Hepatocyte (in vitro differentiated cells): ENCODE results near the gene TMEM150B.

Experiments
- CTCF ChIP-seq: fragments of 200-600 bp; sonication (generic); IDR thresholded peaks from 2 replicates; pipeline ENCODE4 v1.5.1; 2016; ENCODE audit warnings: antibody characterized with exemption, mild to moderate bottlenecking; ENCODE audit not compliant: poor library complexity
- EZH2 ChIP-seq: fragments of 200-600 bp; sonication (generic); IDR thresholded peaks from 2 replicates; pipeline ENCODE4 v1.6.1; 2016; ENCODE audit warnings: antibody characterized with exemption, mild to moderate bottlenecking, borderline replicate concordance
- EZH2phosphoT487 ChIP-seq: fragments of 200-600 bp; sonication (generic); IDR thresholded peaks from one replicate; pipeline ENCODE4 v1.6.1; 2018; ENCODE audit warnings: antibody characterized with exemption, mild to moderate bottlenecking, low read depth, moderate library complexity; ENCODE audit not compliant: unreplicated experiment, severe bottlenecking

GRCh38 chr19:55353356-55353802 is 28.2 kb upstream of the TMEM150B start:
- no peak for TF ChIP-seq EZH2phosphoT487
- TF ChIP-seq CTCF, result no peak
- TF ChIP-seq EZH2, result no peak
